HG02623 (cell line): ENCODE data around the gene CPAMD8.

Experiments
- ATAC-seq: cut with Tn5 transposase; IDR thresholded peaks from one replicate; pipeline ENCODE4 v1.9.1; 2021; ENCODE audit warnings: moderate library complexity; ENCODE audit not compliant: unreplicated experiment

Gene CPAMD8

DNA sequence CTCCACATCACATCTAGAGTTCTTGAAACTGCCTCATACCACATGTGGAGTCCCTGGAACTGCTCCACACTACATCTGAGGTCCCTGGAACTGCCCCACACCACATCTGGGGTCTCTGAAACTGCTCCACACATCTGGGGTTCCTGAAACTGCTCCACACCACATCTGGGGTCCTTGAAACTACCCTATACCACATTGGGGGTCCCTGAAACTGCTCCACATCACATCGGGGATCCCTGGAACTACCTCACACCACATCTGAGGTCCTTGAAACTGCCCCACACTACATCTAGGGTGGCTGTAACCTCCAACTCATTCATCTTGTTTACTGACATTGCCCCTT lies 104.0 kb downstream of the CPAMD8 start:
- ATAC-seq: no peak

DNA sequence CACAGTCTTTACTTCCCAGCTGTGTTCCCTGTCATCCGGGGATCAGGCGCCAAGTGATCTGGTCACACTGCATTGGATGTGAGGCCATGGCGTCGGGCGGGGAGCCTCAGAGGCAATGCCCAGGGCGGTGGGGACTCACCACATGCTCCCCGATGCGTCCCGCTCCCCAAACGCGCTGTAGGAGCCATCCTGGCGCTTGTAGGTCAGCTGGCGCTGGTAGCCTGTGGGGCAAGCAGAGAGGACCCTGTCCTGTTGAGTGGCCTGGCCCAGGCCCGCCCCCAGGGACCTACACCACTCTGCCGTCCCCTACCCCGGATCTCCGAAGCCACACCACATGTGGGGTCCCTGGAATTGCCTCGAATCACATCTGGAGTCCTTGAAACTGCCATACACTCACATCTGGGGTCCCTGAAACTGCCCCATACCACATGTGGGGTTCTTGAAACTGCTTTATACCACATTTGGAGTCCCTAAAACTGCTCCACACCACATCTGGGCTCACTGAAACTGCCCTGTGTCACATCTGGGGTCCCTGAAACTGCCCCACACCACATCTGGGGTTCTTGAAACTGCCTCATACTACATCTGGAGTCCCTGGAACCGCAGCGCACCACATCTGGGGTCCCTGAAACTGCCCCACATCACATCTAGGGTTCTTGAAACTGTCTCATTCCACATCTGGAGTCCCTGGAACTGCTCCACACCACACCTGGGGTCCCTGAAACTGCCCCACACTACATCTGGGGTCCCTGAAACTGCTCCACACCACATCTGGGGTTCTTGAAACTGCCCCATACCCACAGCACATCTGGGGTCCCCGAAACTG lies 104.6 kb downstream of the CPAMD8 start:
- ATAC-seq: no peak

DNA sequence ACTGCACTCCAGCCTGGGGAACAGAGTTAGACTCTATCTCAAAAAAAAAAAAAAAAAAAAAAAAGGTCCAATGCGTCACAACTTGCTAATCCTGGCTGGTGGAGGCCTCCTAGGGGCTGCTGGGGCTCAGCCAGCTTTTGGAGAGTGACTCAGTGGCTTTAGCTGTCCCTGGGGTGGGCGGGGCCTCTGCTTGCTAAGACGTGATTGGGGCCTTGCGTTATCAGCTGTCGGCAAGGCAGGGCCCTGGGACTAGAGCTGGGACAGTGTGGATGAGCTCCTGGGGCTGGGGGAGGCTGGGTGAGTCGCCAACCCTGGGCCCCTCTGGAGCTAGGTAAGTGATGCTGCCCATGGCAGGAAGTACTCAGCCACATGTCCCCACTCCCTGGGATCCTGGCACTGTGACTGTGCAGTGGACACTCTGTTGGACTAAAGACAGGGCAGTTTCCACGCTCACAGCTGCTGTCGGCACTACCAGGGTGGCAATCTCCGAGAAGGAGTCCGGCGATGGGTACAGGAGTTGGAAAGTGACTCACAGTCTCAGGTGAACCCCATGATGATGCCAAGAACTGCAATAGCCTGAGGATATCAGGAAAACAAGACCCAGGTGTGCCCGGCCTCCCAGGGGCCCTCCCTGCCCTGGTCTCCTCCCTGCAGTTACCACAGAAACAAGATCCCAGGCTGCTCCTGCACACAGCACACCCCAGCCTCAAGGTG lies 105.6 kb downstream of the CPAMD8 start:
- ATAC-seq: no peak

DNA sequence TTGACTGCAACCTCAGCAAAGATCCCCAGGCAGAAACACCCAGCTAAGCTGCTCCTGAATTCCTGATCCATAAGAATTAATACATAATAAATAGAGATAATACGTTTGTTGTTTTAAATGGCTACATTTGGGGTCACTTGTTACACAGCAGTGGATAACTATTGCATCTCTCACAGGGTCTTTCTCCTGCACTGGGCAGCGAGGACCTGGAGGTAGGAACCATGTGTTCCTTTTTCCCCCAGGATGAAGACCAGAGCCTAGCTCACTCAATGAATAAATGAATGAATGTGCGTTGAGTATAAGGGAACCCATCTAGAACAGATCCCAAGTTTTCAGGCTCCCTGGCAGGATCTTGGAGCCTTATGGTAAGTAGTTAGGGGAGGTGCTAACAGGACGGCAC lies 107.1 kb downstream of the CPAMD8 start:
- no peak for ATAC-seq

DNA sequence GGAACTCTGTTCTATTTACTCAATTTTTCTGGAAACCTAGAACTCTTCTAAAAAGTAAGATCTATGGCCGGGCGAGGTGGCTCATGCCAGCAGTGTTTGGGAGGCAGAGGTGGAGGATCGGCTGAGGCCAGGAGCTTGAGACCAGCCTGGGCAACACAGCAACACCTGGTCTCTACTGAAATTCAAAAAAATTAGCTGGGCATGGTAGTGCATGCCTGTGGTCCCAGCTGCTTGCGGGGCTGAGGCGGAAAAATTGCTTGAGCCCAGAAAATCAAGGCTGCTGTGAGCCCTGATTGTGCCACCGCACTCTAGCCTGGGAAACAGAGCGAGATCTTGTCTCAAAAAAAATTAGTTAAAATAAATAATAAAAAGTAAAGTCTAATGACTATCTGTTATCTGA lies 109.2 kb downstream of the CPAMD8 start:
- no peak for ATAC-seq

DNA sequence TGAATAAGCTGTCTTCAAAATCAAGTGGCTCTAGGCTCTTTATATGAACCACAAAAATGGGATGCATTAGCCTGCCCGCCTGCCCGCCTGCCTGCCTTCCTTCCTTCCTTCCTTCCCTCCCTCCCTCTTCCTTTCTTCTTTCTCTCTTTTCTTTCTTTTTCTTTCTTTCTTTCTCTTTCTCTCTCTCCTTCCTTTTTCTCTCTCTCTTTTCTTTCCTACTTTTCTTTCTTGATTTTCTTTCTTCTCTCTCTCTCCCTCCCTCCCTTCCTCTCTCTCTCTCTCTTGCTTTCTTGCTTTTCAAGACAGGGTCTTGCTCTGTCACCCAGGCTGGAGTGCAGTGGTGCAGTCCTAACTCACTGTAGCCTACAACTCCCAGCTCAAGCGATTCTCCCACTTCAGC lies 110.9 kb downstream of the CPAMD8 start:
- no peak for ATAC-seq

DNA sequence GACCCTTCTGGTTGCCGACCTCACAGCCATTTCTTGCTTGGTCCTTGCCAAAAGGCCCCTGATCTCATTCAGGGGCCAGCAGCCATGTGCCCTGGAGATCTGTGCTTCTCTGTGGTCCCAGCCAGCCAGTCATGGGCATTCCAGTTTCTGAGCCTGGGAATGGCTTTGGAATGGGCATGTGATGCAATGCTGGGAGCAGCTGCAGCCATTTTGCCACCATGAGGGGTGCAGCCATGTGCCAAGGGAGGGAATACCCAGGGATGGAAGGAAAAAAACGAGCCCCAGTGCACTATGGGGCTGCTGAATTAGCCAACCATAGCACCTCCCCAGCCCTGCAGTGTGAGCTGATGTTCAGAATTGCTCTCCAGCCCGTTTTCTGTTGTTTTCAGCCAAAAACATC lies 111.5 kb downstream of the CPAMD8 start:
- no peak for ATAC-seq

DNA sequence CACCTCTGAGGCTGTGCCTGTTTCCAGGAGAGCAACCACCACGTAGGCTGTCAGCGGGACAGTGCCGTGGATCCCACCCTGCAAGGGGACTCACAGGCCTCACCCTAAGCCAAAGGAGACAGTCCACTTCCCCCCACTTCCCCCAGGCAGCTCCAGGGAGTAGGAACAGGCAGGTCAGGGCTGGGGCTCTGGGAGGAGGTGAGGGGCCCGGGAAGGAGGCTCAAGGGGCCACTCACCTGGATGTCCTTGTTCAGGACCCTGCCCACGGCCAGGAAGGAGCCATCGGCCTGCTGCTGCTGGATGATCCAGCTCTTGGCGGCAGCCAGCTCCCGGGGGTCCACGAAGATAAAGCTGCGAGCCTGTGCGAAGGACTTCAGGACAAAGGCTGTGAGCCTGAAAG lies 112.2 kb downstream of the CPAMD8 start:
- ATAC-seq: no peak

DNA sequence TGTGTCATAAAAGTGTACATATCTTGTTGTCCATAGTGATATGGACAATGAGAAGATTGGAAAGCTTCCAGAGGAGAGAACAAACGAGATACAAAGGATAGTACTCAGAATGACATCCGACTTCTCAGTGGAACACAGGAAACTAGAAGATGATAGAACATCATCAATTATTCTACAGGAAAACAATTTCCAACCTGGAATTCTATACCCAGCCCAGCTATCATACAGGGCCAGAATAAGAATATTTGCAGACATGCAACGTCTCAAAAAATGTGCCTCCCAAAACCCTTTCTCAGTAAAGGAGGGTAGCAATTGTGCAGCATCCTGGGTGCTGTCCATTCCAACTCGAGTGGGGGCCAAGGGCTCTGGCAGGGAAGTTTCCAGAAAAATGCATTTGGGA lies 113.8 kb downstream of the CPAMD8 start:
- ATAC-seq: no peak

DNA sequence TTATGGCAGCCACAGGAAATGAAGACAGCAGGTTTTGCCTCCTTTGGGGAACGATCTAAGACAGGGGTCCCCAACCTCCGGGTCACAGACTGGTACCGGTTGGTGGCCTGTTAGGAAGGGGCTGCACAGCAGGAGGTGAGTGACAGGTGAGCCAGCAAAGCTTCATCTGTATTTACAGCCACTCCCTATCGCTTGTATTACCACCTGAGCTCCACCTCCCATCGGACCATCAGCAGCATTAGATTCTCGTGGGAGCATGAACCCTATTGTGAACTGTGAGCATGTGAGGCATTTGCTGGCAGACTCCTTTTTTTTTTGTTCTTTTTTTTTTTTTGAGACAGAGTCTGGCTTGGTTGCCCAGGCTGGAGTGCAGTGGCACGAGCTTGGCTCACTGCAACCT lies 115.6 kb downstream of the CPAMD8 start:
- no peak for ATAC-seq

DNA sequence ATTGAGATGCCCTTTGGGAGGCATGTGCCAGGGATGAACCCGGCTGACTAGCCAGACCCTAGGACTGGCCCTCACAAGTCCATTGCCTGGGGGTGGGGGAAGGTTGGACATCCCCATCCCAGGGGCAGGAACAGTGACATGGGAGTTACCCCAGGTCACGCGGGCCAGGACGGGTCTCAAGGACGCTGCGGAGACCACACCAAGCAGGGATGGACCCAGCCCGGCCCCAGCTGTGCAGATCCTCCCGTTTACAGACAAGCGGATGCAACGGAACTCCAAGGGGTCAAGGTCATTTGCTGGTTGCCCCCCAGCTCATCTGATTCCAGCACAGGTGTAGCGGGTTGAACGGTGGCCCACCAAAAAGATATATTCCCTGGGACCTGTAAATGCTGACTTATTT lies 117.9 kb downstream of the CPAMD8 start:
- ATAC-seq: no peak

DNA sequence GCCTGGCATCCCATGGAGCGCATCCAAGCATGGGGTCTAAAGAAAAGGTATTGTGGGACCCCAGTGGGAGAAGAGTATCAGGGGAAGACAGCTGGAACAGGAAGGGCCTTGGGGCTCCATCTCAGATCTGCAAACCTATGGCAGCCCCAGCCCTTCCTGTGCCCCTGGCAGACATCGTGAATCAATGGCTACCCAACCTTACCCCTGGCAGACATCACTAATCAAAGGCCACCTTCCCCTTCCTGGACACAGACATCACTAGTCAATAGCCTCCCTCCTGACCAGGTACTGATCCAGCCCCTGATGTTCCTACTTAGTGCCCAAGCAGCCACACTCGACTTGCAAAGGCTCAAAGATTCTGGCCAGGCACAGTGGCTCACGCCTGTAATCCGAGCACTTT lies 122.0 kb downstream of the CPAMD8 start:
- ATAC-seq: no peak

DNA sequence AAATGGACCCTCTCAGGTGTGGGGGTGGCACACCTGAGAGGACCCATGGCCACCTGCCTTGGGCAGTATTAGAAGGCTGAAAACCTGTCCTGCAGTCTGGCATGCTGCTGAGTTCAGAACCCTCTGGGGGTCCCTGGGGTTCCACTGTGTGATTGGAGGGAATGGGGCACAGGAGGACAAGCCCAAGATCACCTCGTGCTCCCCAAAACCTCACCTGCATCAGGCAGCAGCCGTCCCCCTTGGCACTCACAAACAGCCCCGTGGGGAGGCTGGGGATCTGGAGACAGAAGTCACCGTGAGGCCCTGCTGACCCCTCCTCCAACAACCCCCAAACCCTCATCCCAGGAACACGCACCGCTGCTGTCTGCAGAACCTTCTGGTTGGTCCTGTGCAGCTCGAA lies 123.3 kb downstream of the CPAMD8 start:
- ATAC-seq: no peak

DNA sequence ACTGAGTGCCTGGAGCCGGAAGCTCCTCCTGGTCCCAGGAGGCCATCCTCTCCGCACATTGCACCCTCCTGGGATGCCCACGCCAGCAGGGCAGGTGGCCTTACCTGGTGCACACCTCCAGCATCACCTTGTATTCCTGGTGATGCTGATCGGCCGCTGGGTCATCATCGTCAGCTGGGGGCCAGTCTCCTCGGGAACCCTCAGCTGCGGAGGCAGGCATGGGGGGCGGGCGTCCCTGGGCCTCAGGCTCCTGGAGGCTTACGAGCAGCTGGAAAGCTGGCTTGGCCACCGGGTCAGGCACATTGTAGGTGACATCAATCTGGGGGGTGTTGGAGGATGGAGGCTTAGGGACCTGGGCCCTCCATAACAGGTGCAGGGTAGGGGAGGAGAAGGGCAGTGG lies 124.1 kb downstream of the CPAMD8 start:
- no peak for ATAC-seq

DNA sequence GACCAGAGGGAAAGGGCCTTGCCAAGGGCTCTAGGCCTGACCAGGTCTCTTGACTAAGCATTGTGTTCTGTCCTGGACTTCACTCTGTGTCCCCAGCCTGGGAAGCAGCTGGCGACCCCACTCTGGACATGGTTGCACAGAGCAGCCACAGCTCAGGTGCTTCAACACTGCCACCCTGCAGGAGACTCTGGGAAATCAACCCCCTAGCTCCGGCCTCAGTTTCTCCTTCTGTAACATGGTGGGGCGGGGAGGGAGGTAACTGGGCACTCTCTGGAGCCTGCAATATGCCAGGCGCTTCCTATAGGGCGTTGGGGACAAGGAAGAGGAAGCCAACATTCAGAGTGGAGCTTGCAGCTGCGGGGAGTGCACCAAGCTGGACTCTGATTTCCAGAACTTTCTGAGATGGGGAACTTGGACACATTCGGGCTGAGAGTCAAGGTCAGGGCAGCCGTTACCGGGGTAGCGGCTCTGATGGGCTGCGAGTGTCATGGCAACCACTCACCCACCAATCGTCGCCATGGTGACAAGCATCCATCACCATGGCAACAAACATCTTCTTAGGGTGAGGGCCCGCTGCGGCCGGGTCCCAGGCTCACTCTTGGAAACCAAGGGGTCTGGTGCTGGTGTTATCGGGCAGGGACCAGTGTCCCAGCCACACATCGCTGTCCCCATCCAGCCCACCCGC lies 125.0 kb downstream of the CPAMD8 start:
- no peak for ATAC-seq

DNA sequence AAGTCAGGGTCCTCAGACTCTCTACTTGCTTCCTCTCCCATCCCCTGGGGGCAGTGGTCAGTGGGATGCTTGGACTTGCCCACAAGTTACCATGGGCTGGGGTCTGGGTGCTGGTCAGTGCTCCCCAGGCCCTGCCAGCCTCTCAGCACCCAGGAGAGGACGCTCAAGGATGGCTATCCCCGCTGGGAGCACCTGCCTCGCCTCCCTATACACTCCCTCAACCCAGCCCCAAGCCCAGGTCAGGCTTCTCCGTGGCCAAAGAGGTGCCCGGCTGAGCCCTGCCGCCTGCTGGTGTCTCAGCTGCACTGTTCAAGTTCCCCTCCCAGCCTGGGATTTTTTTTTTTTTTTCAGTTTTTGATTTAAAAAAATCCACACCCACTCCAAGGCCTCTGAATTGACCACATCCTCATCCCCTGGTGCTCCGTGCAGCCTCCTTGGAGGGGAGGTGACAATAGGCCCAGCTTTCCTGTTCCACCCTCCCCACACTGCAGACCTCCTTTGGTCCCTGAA lies 127.0 kb downstream of the CPAMD8 start:
- no peak for ATAC-seq

DNA sequence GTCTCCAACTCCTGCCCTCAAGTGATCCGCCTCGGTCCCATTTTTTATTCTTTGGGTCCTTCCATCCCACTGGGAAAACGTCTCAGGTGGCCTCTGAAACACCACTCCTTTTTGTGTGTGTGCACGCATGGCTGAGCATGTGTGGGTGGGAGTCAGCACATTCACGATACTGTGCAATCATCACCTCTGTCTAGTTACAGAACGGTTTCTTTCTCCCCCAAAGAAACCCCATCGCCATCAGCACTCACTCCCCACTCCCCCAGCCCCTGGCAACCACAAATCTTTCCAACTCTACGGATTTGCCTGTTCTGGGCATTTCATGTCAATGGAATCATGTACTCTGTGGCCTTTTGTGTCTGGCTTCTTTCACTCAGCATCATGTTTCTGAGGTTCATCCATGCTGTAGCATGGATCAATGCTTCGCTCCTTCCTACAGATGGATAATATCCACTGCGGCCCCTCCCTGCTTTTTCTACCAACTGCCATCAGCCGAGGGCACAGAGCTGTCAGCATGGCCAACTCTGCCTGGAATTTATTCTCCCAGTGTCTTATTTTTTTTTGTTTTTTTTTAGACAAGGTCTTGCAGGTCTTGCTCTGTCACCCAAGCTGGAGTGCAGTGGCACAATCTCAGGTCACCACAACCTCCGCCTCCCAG lies 128.1 kb downstream of the CPAMD8 start:
- no peak for ATAC-seq

DNA sequence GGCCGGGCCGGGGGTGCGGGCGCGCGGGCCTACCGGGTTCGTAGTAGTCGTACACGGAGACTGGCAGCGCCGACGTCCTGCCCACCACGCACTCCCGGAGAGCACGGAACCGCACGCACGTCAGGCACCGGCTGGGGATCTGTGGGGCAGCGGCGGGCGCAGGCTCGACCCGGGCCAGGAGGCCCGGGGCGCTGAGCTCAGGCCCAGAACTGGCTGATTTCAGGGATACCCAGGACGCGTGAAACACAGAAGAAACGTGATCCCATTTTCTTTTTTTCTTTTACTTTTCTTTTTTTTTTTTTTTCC lies 128.8 kb downstream of the CPAMD8 start:
- no peak for ATAC-seq

DNA sequence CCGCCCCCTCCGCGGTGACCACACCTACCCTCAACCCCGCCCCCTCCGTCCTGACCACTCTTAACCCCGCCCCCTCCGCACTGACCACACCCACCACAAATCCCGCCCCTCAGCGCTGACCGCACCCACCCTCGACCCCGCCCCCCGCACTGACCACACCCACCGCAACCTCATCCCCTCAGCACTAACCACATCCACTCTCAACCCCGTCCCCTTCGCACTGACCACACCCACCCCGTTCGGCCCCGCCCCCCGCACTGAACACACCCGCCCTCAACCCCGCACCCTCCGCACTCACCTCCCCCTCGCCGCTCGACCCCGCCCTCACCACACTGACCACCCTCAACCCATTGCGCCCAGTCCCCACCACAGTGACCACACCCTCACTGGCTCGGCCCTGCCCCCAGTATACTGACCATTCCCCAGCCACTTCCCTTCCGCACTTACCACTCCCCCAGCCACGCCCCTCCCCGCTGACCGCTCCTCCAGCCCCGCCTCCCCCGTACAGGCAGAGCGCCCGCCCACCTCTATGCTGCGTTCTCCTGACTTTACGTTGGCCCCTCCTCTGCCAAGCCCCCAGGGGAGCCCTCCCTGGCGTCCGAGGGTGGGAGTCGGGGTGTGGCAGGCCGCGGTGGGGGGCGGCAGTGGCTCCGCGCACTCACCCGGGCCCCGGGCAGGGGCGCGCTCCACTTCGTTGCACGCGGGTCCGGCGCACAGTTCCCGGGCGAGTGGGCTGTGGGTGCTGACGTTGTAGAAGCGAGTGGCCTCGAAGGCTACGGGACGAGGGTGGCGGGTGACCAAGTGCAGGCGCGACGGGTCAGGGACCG lies 129.4 kb downstream of the CPAMD8 start:
- peak; percentile 48 for ATAC-seq

DNA sequence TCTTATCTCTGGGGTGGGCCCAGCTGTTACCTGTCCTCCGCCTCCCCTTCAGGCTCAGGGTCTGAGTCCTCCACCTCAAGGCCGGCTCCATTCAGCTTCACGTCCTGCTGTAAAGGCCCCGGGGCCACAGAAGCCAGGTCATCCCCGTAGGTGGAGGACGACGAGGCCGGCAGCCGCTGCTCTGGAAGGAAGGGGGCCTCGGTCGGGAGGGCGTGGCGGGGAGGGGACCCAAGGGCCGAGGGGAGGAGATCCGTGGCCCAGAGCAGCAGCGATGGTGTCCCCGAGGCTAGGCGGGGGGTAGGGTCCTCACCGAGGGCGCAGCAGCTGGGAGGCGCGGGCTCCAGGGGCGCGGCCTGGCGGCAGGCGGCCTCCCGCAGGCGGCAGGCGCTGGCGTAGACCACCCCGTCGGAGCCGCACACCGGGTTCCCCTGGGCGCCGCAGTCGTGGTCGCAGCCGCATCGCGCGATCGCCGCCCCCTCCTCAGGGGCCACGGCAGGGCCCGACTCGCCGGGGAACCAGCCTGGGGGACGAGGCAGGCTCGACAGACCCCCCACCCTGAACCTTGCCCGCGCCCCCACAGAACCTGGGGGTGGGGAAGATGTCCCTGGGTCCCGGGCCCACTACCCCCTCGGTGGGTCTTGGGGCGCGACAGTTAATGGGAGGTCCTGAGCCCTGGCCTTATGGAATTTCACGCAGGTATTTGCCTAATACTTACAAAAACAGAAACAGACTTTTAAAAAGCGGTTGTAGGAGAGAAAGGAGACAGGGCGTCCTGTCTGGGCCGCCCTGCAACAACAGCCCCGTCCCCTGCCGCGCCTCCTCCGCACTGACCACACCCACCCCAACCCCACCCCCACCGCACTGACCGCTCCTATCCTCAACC lies 130.2 kb downstream of the CPAMD8 start:
- ATAC-seq: no peak
